Osteocyte (in vitro differentiated cells): ENCODE data around the gene EEPD1. TPM values are rescaled to one million over a fixed set of nuclear protein-coding genes. Genes with fewer than 3 reads are reported as not detected.

Source experiments
- DNase-seq: peaks from one replicate; pipeline ENCODE4 v3.0.0; 2021; ENCODE audit warnings: mixed read lengths; ENCODE audit not compliant: unreplicated experiment; ENCODE audit errors: extremely low spot score
- H3K27ac Mint-ChIP-seq: one replicate; pipeline ENCODE4 v1.8.0; 2021; ENCODE audit warnings: mild to moderate bottlenecking, mixed read lengths; ENCODE audit not compliant: unreplicated experiment
- H3K27me3 Mint-ChIP-seq: one replicate; pipeline ENCODE4 v1.8.0; 2021; ENCODE audit warnings: mixed read lengths; ENCODE audit not compliant: unreplicated experiment
- H3K36me3 Mint-ChIP-seq: one replicate; pipeline ENCODE4 v1.8.0; 2021; ENCODE audit warnings: mixed read lengths; ENCODE audit not compliant: unreplicated experiment
- H3K4me1 Mint-ChIP-seq: one replicate; pipeline ENCODE4 v1.8.0; 2021; ENCODE audit warnings: mixed read lengths; ENCODE audit not compliant: unreplicated experiment
- H3K4me3 Mint-ChIP-seq: one replicate; pipeline ENCODE4 v1.8.0; 2021; ENCODE audit warnings: mild to moderate bottlenecking, moderate library complexity, mixed read lengths; ENCODE audit not compliant: unreplicated experiment
- H3K9me3 Mint-ChIP-seq: one replicate; pipeline ENCODE4 v1.8.0; 2021; ENCODE audit warnings: mixed read lengths; ENCODE audit not compliant: unreplicated experiment
- CTCF ChIP-seq: fragments of 200-600 bp; sonication (generic); IDR thresholded peaks from 2 replicates; pipeline ENCODE4 v1.5.0; 2021; ENCODE audit warnings: antibody characterized with exemption, mild to moderate bottlenecking, moderate library complexity
- total RNA-seq: library from RNA; stranded (reverse); gene quantifications from 2 replicates; pipeline ENCODE4 v1.2.1, GENCODE V29; 2021

The EEPD1 gene
- total RNA-seq, 1 donor from 2014 or later = 1.3 TPM

- Mint-ChIP-seq H3K4me1 (peaks cover 15% of the 10 kb centered on the region), H3K36me3 (no peaks in the 10 kb centered on the region), H3K27ac (no peak overlapping the region), H3K4me3 (no peak overlapping the region), H3K9me3 (no peaks in the 10 kb centered on the region), H3K27me3 (no peaks in the 10 kb centered on the region)
- DNase-seq = no peak
- no peak for TF ChIP-seq CTCF
Observed at GRCh38 chr7:36158321-36158605, 5.2 kb downstream of the EEPD1 start.

- no peak for DNase-seq
- no peak for TF ChIP-seq CTCF
- Mint-ChIP-seq H3K36me3 (no peaks in the 10 kb centered on the region), H3K4me1 (peaks cover 9% of the 10 kb centered on the region), H3K4me3 (no peak overlapping the region), H3K27ac (no peak overlapping the region), H3K9me3 (no peaks in the 10 kb centered on the region), H3K27me3 (no peaks in the 10 kb centered on the region)
Observed at GRCh38 chr7:36159618-36160017, 6.6 kb downstream of the EEPD1 start.

GRCh38 chr7:36160313-36160712 lies 7.3 kb downstream of the EEPD1 start:
- DNase-seq = no peak
- Mint-ChIP-seq H3K4me1 (peaks cover 9% of the 10 kb centered on the region), H3K27me3 (no peaks in the 10 kb centered on the region), H3K4me3 (no peak overlapping the region), H3K9me3 (no peaks in the 10 kb centered on the region), H3K27ac (no peak overlapping the region), H3K36me3 (no peaks in the 10 kb centered on the region)
- TF ChIP-seq CTCF = no peak

- Mint-ChIP-seq H3K9me3 (no peaks in the 10 kb centered on the region), H3K4me1 (no peaks in the 10 kb centered on the region), H3K36me3 (no peaks in the 10 kb centered on the region), H3K27me3 (no peaks in the 10 kb centered on the region), H3K4me3 (no peak overlapping the region), H3K27ac (no peak overlapping the region)
- DNase-seq = no peak
- no peak for TF ChIP-seq CTCF
Observed at GRCh38 chr7:36161996-36162395, 8.9 kb downstream of the EEPD1 start.

GRCh38 chr7:36165059-36165458 lies 12.0 kb downstream of the EEPD1 start:
- no peak overlapping the region for H3K27ac Mint-ChIP-seq

More at GRCh38 chr7:36165059-36165458, 12.0 kb downstream of the EEPD1 start:
- no peak for DNase-seq
- TF ChIP-seq CTCF = no peak
- Mint-ChIP-seq H3K4me1 (no peaks in the 10 kb centered on the region), H3K9me3 (no peaks in the 10 kb centered on the region), H3K27me3 (peaks cover 5% of the 10 kb centered on the region), H3K36me3 (no peaks in the 10 kb centered on the region), H3K4me3 (no peak overlapping the region)
